TTC549 (cell line): ENCODE data around the gene VPS37B.
"Not testable (repeated sequence)": the region's sequence is repeated elsewhere in the genome, so short reads cannot be mapped to it uniquely, and the experiment has no call there.

ENCODE experiments used
- FAIRE-seq: peaks from 2 replicates; lab custom pipeline; 2012; peaks lifted over from hg19 to GRCh38; lab: Jason Lieb, UNC

The VPS37B gene

DNA sequence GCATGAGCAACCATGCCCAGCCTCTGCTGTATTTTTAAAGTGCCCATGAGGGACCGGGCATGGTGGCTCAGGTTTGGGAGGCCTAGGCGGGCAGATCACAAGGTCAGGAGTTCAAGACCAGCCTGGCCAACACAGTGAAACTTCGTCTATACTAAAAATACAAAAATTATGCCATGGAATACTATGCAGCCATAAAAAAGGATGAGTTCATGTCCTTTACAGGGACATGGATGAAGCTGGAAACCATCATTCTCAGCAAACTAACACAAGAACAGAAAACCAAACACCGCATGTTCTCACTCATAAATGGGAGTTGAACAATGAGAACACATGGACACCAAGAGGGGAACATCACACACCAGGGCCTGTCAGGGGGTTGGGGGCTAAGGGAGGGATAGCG is 9.3 kb upstream of the VPS37B start:
- FAIRE-seq: not testable (repeated sequence)

DNA sequence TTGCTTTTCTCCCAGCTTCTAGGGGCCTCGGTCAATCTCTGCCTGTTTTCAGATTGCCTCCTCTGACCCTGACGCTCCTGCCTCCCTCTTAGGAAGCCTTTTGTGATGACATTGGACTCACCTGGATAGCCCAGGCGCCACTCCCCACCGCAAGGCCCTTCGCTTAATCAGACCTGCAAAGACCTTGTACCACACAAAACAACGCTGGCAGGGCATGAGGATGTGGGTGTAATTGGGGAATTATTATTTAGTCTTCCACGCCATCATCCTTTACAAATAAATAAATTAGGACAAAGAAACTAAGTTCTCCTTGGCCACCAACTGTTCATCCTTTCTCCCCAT is 7.7 kb upstream of the VPS37B start:
- no peak for FAIRE-seq

DNA sequence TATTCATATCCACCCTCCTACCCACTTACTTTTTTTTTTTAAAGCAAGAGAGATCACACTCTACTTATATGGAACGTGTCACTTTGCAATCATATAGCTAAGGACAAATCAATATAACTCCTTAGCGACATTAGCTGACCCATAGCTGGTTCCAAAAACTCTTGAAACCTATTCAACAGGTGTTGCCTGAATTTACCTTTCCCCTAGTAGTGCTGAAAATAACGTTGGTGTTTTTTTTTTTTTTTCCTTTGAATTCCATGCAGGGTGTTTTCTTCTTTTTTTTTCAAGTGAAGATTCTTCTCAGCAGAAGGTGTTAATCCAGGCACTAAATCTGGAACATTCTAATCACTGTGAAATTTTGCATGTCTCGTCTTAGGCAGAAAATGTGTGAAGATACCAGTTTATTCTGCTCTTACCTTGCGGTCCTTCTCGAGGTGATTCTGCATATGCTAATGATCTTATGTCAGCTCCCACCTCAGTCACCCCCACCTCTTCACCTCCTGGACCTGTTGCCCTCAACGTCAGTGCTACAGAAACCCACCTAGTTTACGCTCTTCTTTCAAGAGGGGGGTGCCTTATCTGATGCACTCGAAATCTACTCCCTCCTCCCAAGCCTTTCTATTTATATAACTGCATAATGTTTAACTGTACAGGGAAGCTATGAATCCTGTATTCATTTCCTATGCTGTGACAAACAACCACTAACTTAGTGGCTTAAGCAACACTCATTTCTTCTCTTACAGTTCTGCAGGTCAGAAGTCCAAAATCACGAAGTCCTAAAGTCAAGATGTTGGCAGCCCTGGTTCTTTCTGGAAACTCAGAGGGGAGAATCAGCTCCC is 7.1 kb upstream of the VPS37B start:
- no peak for FAIRE-seq

DNA sequence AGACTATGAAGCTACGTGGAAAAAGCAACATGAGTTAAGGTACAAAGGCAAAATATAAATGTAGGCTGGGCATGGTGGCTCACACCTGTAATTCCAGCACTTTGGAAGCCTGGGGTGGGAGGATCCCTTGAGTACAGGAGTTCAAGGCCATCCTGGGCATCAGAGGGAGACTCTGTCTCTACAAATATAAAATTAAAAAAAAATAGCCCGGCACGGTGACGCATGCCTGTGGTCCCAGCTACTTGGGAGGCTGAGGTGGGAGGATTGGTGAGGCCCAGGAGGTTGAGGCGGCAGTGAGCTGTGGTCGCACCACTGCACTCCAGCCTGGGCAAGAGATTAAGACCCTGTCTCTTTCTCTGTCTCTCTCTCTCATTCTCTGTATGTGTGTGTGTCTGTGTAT is 4.0 kb upstream of the VPS37B start:
- FAIRE-seq: no peak

DNA sequence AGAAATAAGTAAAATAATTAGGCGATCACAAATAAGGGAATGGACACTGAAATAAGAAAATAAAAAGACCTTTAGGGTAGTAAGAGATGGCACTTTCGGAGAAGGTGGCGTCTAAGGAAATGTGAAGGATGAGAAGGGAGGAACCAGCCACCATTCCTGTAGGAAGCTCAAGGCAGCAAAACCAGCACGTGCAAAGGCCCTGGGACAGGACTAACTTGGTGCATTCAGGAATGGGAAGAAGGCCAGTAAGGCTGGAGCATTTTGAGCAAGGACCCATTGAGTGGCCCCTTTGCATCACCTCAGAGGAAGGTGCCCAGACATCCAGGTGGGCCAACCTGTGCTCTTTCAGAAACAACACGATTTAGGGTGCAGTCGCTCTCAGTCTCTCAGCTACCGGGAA is 738 bp upstream of the VPS37B start:
- no peak for FAIRE-seq

DNA sequence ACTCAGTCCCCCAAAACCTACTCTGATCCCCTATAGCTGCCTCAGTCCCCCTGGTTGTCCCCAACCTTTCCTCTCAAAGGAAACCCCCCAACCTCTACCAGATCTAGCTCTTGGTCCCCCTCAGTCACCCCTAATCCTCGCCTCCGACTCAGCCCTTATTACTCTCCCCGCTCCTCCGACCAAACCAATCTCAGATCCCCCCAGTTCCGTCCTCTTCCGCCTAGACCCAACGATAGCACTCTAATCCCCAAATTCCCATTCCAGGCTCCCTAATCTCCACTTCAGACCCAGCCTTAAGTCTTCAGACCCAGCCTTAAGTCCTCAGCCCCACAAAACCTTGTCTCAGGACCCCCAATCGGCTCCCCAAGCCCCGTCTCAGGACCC is 612 bp downstream of the VPS37B start:
- no peak for FAIRE-seq

DNA sequence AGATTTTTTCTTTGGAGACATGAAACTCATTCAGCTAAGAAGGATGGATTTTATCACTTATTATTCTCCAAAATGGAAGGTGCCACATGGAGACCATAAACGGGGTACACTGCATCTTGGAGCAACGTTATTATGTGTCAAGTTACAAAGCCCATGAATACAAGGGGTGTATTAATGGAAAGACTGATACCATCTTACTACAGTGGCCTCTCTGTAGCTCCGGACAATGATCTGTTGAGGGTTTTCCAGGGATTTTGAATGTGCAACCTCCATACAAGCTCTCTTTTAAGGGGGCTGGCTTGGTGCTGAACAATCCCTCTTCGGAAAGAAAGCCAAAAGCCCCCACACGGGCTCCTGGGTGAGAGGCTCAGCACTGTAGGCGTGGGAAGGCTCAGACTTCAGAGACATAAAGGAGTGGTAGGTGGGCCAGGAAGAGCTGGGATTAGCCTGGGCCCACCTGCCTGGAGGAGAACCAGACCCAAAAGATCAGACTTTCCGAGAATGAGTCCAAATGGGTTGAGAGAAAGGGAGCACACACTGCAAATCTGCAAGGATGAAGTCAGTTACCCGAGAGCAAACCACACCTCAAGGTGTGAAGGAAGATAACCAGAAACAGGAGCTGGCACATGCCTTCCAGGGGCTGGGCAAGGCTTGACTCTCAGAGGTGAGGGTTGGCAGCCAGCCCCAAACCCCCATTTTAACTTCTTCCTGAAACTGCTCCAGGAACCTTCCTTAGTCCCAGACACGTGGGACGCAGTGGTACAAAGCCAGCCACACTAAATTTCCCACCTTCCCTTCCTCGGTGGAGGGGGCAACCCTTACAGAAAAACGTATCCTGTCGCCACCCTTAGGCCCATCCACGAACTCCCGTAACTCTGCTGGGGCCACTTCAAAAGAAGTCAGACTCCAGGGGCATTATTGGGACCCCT is 1.5 kb downstream of the VPS37B start:
- FAIRE-seq: no peak

DNA sequence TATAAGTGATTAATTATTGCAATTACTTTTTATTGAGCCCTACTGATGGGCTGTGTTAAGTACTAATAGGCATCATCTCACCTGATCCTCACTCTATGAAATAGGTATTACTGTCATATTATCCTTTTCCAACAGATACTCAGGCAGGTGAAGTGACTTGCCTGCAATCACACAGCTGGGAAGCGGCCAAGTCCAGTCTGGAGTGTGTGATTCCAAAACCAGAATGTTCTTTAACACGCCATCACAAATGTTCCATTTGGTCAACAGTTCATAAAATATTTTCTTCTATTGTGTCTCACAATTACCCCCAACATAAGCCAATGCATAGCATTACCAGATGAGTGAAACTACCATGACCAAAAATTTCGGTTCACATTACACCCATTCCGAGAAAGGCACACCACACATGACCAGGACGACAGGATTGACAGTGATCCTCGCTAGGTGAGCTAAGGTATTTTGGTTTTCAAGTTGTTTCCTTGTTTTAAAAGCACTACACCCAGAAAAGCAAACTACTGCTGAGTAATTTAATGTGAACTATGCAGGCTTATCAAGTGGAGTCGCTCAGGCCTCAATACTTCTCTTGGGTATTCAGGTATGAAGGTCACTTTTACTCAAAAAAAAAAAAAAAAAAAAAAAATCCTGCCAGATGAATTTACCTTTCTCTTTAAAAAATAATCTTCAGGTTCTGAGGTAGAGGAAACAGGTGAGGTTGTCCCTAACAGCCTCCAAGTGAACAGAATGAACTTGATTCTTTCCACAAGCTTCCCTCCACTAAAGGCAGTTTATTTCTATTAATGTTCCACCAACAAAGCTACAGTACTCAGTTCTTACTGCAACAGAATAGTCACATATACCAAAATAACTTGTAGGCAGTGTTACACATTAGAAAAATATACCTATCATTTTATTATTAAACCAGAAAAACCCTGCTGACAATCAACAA is 2.4 kb downstream of the VPS37B start:
- FAIRE-seq: no peak

DNA sequence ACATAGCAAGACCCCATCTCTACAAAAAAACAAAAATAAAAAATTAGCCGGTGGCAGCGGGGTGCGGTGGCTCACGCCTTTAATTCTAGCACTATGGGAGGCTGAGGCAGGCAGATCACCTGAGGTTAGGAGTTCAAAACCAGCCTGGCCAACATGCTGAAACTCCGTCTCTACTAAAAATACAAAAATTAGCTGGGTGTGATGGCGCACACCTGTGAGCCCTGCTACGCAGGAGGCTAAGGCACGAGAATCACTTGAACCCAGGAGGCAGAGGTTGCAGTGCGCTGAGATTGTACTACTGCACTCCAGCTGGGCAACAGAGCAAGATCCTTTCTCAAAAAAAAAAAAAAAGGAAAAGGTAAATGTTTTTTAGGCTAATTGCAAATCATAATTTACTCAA is 3.2 kb downstream of the VPS37B start:
- FAIRE-seq: not testable (repeated sequence)

DNA sequence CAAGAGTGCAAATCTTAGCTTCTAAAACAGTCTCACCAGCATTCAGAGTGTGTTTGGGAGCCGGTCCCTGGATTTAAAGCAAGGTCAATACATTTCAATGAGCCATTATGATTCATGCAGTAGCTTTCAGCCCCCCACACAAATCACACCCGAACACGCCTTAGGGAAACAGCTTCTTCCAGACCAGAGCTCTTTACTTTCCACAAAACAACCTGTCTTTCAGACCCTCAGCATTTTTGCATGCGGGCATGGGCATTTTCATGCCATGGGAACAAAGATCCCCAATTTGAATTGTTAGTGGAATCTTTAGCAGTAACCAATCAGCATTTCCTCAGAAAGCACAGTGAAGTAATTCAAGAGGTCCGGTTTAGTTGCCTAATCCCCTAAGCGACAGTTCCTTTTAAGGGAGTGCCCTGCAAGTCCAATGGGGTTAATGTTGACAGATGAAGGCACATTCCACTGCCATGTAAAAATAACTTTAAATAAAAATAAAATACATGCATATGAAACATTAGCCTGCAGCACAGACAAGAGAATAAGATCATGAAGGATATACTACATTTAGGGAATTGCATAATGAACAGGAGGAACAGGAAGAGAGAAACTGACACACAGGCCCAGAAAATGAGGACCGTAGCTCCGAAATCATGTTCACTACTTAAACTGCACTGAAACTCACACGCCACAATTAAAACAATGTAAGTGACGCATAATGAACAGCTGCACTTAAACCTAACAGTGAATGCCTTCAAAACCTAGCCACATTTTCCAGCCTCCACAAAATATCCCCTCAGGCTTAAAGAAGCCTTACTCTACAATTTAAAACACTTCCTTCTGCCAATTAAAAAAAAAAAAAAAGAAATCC is 4.0 kb downstream of the VPS37B start:
- no peak for FAIRE-seq

DNA sequence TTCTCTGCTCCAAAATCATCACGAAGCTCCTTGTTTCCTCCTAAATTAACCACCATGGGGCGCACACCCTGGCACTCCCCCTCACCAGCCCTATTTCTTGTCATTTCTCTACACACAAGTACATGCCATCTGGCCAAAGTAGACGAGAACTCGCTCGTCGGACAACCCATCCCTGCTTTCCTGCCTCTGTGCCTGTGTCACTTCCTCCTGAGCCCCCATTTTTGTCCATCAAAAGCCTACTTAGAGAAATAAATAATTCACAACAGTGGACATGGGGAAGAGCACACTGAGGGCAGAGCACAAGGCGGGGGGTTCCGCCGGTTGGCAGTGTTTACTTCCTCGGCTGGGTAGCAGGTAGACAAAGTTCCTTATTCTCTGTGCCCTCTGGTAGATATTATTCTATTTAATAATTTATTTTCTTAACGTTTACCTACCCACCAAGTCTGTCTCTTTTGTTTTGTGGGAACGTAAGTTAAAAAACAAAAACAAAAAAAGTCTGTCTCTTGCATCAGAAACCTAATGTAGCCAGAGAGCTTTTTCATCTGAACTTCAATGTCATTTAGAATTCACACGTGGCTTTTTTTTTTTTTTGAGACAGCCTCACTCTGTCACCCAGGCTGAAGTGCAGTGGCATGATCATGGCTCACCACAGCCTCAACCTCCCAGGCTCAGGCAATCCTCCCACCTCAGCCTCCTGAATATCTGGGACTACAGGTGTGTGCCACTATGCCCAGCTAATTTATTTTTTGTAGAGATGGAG is 6.0 kb downstream of the VPS37B start:
- no peak for FAIRE-seq

DNA sequence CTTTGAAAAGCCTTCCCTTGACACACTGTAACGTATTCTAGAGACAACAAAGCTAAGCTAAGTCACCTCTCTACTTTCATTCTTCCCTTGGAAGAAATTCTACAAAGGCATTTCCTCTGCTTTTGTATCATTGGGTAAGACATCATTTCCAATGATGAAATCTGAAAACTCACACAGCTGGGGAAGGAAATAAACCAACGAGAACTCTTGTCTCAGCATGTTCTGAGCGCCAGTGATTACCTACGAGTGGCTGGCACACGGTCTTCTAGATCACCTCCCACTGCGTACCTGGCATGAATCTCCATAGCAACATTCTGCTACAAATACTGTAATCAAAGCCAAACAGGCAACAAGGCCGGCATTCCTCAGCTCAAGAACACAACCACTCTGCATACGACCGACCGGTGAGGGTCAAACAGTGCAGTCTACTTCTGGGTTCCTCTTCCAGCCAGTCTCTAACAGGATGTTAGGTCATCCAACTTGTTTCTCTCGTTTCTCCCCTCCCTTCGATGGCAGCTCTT is 7.6 kb downstream of the VPS37B start:
- FAIRE-seq: no peak

DNA sequence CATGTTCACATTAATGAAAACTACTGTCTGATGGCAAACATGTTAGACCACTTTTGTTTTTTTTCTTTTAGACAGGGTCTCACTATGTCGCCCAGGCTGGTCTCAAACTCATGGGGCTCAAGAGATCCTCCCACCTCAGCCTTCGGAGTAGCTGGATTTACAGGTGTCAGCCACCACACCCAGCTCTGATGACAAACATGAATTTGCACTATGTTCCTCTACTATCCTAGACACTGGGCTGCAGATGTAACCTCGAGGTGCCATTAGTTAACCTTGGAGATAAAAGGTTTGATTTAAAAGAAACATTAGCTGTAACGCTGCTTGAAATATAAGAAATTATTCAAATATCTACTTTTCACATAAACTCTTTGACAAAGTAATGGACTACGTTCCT is 8.1 kb downstream of the VPS37B start:
- no peak for FAIRE-seq

DNA sequence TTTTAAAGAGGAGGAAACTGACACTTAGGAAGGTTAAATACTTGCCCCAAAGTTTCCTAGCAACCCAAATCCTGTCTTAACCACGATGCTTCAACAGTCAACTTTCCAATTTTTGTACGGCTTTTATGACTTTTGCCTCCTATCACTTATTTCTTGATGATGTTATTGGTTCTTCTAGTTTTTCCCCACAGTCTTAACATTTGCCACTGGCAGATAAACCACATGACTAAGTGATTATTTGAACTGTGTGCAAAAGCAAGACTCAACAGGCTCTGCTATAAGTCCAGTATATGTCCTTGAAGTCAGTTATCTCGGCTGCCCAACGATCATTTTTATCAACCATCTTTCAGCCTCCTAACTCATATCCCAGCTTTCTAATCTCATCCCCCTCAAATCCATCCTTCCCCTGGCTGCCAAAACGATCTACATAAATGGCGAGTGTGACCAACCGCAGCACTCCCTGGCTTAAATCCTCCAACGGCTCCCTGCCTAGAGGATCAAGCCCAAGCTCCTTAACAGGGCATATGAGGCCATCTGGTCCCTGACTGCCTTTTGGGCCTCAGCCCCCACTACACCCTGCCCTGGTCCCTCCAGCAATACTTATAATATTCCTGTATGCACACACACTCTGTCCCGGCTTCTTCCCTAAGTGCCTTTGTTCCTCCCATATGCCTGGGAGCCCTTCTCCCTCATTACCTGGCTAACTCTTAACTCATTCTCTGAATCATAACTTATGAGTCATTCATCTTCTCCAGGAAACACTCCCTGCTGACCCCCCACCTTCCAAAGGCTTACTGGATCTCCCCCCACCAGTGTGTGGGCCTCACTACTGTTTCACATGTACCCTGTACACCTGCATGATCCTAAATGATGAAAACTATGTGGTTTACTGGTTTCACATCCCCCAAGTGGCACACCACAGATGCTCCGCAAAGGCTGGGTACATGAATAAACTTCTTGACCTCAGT is 8.8 kb downstream of the VPS37B start:
- FAIRE-seq: no peak

DNA sequence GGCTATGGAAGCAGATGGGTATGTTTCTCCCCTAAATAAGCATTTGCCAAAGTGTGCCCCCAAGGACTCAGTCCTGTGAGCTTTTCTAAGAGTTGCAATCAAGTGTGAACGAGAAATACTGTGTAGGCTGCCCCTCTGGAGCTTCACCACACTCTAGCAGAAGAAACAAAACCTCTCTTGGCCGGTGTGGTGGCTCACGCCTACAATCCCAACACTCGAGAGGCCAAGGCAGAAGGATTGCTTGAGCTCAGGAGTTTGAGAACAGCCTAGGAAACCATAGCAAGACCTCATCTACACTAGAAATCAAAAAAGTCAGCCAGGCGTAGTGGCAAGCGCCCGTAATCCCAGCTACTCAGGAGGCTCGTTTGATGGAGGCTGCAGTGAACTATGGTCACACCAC is 9.8 kb downstream of the VPS37B start:
- FAIRE-seq: no peak

DNA sequence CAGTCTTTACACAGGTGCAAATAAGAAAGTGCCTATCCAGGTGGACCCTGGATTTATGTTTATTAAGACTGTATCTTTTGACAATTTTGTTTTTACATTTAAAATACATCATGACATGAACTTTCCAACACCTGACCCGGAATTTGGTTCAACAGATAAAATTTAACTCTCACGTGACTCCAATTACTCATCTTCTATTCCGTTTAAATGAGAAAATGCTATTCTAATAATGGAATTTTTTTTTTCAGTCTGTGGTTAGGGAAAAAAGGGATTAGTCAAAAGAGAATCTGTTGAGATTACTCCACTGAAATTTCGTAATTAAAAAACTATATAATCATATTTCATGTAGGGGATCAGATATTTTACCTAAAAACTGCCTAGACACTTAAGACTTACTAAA is 11.1 kb downstream of the VPS37B start:
- FAIRE-seq: no peak

DNA sequence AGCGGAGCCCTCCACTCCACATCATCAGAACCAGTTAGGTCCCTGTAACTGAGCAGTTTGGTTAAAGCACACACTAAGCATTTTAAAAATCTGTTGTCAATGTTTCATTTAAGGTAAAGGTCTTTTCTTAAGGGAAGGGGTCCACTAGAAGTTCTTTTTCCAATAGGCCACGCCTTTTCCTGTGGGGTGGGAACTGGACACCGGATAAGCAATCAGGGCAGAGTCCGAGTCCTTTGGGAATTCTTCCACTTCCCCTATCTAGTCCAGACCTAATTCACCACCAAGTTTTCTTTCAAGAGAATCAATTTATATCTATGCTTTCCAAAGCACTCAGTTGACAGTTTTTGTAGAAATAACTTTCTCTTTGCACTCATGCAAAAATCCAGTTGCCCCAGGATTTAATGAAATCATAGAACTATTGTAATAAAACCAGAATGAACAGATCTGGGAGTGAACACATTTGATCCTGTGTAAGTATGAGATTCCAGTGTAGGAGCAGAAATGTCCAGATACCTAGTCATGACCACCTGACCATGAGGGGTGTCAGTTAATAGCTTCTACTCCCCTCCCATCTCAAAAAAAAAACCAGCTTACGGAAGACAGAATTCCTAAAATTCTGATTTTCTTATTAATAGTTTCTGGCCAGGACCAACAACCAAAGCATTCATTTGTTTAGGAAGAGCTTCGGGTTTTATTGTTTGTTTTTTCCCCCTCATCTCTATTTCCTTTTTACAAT is 11.7 kb downstream of the VPS37B start:
- no peak for FAIRE-seq

DNA sequence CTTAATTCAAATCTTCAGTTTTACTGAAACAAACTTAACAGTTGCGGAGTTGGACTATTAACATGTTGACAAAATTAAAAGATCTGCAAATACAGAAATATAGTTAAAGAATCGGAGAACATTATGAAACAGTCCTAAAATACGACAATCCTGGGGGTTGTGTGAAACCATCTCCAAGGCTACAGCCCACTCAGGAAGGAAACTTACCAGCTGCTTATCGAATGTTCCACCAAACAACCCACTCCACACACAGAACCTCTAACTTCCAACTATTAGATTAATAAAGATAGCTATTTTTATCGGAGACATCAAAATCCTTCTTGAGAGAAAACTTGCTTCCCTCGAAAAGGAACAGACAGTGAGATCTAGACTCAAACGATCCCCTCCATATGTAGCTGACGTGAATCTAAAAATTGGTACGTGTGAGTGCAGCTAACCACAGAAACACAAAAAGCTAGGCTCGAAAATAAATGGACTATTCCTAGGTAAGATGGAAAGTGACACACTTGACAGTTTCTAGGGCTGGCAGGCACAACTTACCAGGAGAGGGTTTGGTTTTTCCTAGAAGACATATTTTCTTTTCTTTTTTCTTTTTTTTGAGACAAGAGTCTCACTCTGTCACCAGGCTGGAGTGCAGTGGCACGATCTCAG is 12.9 kb downstream of the VPS37B start:
- no peak for FAIRE-seq
